Right ventricle myocardium inferior (tissue), 1 donor: Measurements from ENCODE around the gene HLA-B. TPM values are rescaled to one million over a fixed set of nuclear protein-coding genes. Genes with fewer than 3 reads are reported as not detected.

Experiments used
- ATAC-seq: fragments of 200-7000 bp; cut with Tn5 transposase; one replicate; pipeline ENCODE4 v1.9.1; 2020; ENCODE audit warnings: mild to moderate bottlenecking, moderate library complexity
- DNase-seq: peaks from one replicate; pipeline ENCODE4 v3.0.0; 2021; ENCODE audit errors: missing footprints
- intact Hi-C: fragments of 100-400 bp; cut with DNase I; formaldehyde crosslinking; loops from one replicate; pipeline ENCODE4 v1.11.0; 2022
- total RNA-seq: library from RNA; stranded (reverse); fragmentation: NEBNext Ultra II Directional; extraction: Animal tissue kit (Norgen Biotek cat#: 25700); gene quantifications from one replicate; pipeline ENCODE4 v1.2.1, GENCODE V29; 2021
- donor health status: DM: no; HTN: yes; CAD: no; lungs with severe emphysema.

HLA-B gene
- total RNA-seq, 1 donor from 2014 or later, result 465 TPM

- intact Hi-C loops, result loop anchor here (2.0 kb wide), 1 partner anchor 85 kb away; the partner anchor contains the start of gene HLA-C
- no peak for ATAC-seq
- DNase-seq, result no peak
Observed at GRCh38 chr6:31357886-31358285, 907 bp upstream of the HLA-B start.

- ATAC-seq, result peak; percentile 59
- intact Hi-C loops, result no loop called here
- DNase-seq, result peak; percentile 68
Observed at GRCh38 chr6:31356216-31356945, 598 bp downstream of the HLA-B start.

GRCh38 chr6:31355583-31355948 lies 1.4 kb downstream of the HLA-B start:
- no peak for ATAC-seq
- intact Hi-C loops, result no loop called here
- DNase-seq, result no peak

- ATAC-seq (no peak), DNase-seq (no peak)
- intact Hi-C loops, result no loop called here
Observed at GRCh38 chr6:31354864-31355582, 2.0 kb downstream of the HLA-B start.

- ATAC-seq (no peak), DNase-seq (no peak)
- intact Hi-C loops, result no loop called here
Observed at GRCh38 chr6:31354158-31354863, 2.7 kb downstream of the HLA-B start.

- no peak for ATAC-seq
Observed at GRCh38 chr6:31353384-31353945, 3.5 kb downstream of the HLA-B start.

GRCh38 chr6:31352683-31353383 lies 4.1 kb downstream of the HLA-B start:
- ATAC-seq, result no peak
- intact Hi-C loops, result no loop called here
- DNase-seq, result no peak

More at GRCh38 chr6:31353384-31353945, 3.5 kb downstream of the HLA-B start:
- DNase-seq, result no peak
- intact Hi-C loops, result no loop called here

GRCh38 chr6:31352310-31352682 lies 4.7 kb downstream of the HLA-B start:
- intact Hi-C loops, result no loop called here
- DNase-seq (no peak), ATAC-seq (no peak)

GRCh38 chr6:31351401-31352309 lies 5.3 kb downstream of the HLA-B start:
- DNase-seq (no peak), ATAC-seq (no peak)
- intact Hi-C loops, result no loop called here

GRCh38 chr6:31351033-31351380 lies 6.0 kb downstream of the HLA-B start:
- ATAC-seq (no peak), DNase-seq (no peak)
- intact Hi-C loops, result no loop called here

- intact Hi-C loops, result no loop called here
- no peak for ATAC-seq
Observed at GRCh38 chr6:31350196-31351032, 6.6 kb downstream of the HLA-B start.

GRCh38 chr6:31349301-31349700 lies 7.7 kb downstream of the HLA-B start:
- ATAC-seq, result no peak
- DNase-seq, result no peak
- intact Hi-C loops, result no loop called here

More at GRCh38 chr6:31350196-31351032, 6.6 kb downstream of the HLA-B start:
- no peak for DNase-seq

- DNase-seq (no peak), ATAC-seq (no peak)
- intact Hi-C loops, result no loop called here
Observed at GRCh38 chr6:31345026-31345730, 11.8 kb downstream of the HLA-B start.

- DNase-seq, result no peak
- intact Hi-C loops, result no loop called here
- no peak for ATAC-seq
Observed at GRCh38 chr6:31340228-31340627, 16.8 kb downstream of the HLA-B start.

GRCh38 chr6:31339210-31339609 lies 17.8 kb downstream of the HLA-B start:
- DNase-seq (no peak), ATAC-seq (no peak)
- intact Hi-C loops, result no loop called here

GRCh38 chr6:31336896-31337496 lies 20.0 kb downstream of the HLA-B start:
- no peak for DNase-seq
- intact Hi-C loops, result no loop called here
- ATAC-seq, result no peak
